Hepatocyte (in vitro differentiated cells): Measurements from ENCODE around the gene TRAF3IP1. TPM values are rescaled to one million over a fixed set of nuclear protein-coding genes. Genes with fewer than 3 reads are reported as not detected.

Experiments
- DNase-seq: peaks from one replicate; pipeline ENCODE4 v3.0.0-alpha.2; 2016; ENCODE audit warnings: low spot score
- H2AFZ ChIP-seq: fragments of 200-600 bp; sonication (generic); 2 replicates; pipeline ENCODE4 v1.6.0; 2016; ENCODE audit warnings: antibody characterized with exemption, mild to moderate bottlenecking
- H3K27ac ChIP-seq: fragments of 200-600 bp; sonication (generic); 2 replicates; pipeline ENCODE4 v1.5.1; 2016; ENCODE audit warnings: mild to moderate bottlenecking
- H3K27me3 ChIP-seq: fragments of 200-600 bp; sonication (generic); 2 replicates; pipeline ENCODE4 v1.6.1; 2016
- H3K36me3 ChIP-seq: fragments of 200-600 bp; sonication (generic); replicated peaks from 2 replicates; pipeline ENCODE4 v1.5.1; 2016; ENCODE audit warnings: low read depth; ENCODE audit not compliant: insufficient read depth
- H3K4me1 ChIP-seq: fragments of 200-600 bp; sonication (generic); 2 replicates; pipeline ENCODE4 v1.5.1; 2016; ENCODE audit warnings: mild to moderate bottlenecking, moderate library complexity; ENCODE audit not compliant: insufficient read depth
- H3K4me2 ChIP-seq: fragments of 200-600 bp; sonication (generic); 2 replicates; pipeline ENCODE4 v1.6.0; 2016
- H3K4me3 ChIP-seq: fragments of 200-600 bp; sonication (generic); 2 replicates; pipeline ENCODE4 v1.5.1; 2016; ENCODE audit warnings: mild to moderate bottlenecking
- H3K79me2 ChIP-seq: fragments of 200-600 bp; sonication (generic); 2 replicates; pipeline ENCODE4 v1.6.0; 2017; ENCODE audit warnings: mild to moderate bottlenecking
- H3K9me2 ChIP-seq: fragments of 200-600 bp; sonication (generic); replicated peaks from 2 replicates; pipeline ENCODE4 v1.6.0; 2017; ENCODE audit warnings: mild to moderate bottlenecking; ENCODE audit not compliant: insufficient read depth
- H3K9me3 ChIP-seq: fragments of 200-600 bp; sonication (generic); 2 replicates; pipeline ENCODE4 v1.5.1; 2016; ENCODE audit warnings: low read depth, mild to moderate bottlenecking
- H4K20me1 ChIP-seq: fragments of 200-600 bp; sonication (generic); 2 replicates; pipeline ENCODE4 v1.6.0; 2016; ENCODE audit warnings: mild to moderate bottlenecking; ENCODE audit not compliant: insufficient read depth, poor library complexity, severe bottlenecking
- CTCF ChIP-seq: fragments of 200-600 bp; sonication (generic); IDR thresholded peaks from 2 replicates; pipeline ENCODE4 v1.5.1; 2016; ENCODE audit warnings: antibody characterized with exemption, mild to moderate bottlenecking; ENCODE audit not compliant: poor library complexity
- EZH2 ChIP-seq: fragments of 200-600 bp; sonication (generic); IDR thresholded peaks from 2 replicates; pipeline ENCODE4 v1.6.1; 2016; ENCODE audit warnings: antibody characterized with exemption, mild to moderate bottlenecking, borderline replicate concordance
- EZH2phosphoT487 ChIP-seq: fragments of 200-600 bp; sonication (generic); IDR thresholded peaks from one replicate; pipeline ENCODE4 v1.6.1; 2018; ENCODE audit warnings: antibody characterized with exemption, mild to moderate bottlenecking, low read depth, moderate library complexity; ENCODE audit not compliant: unreplicated experiment, severe bottlenecking
- WGBS: methylation state at CpG from one replicate; pipeline ENCODE4 v1.1.6; 2016; ENCODE audit warnings: low lambda C conversion rate; ENCODE audit errors: missing lambda C conversion rate; 5-methylcytosine and 5-hydroxymethylcytosine counted together
- polyA plus RNA-seq: library from polyadenylated mRNA; unstranded; fragments of >200 nt; fragmentation: Nextera tagmentation; extraction: Ambion mirVana; gene quantifications from 2 replicates; pipeline ENCODE4 v1.2.1, GENCODE V29; 2016
- total RNA-seq: library from RNA; depleted of rRNA; stranded (reverse); fragments of >200 nt; gene quantifications from 2 replicates; pipeline ENCODE4 v1.2.3, GENCODE V29; 2014

The TRAF3IP1 gene
- total and polyA plus RNA-seq, 2 experiments from 2014 or later = 9.0 to 9.1 TPM

- Histone ChIP-seq H3K4me2 (no peak overlapping the region), H3K4me1 (peaks cover 28% of the 10 kb centered on the region), H4K20me1 (no peaks in the 10 kb centered on the region), H3K9me2 (no peaks in the 10 kb centered on the region), H3K27me3 (no peaks in the 10 kb centered on the region), H2AFZ (no peak overlapping the region), H3K4me3 (no peak overlapping the region), H3K9me3 (no peaks in the 10 kb centered on the region), H3K27ac (no peak overlapping the region), H3K79me2 (peaks cover 13% of the 10 kb centered on the region), H3K36me3 (no peaks in the 10 kb centered on the region)
- 94% methylated on average over 8 of the region's 8 CpGs for WGBS
- DNase-seq = no peak
- TF ChIP-seq EZH2 (no peak), EZH2phosphoT487 (no peak), CTCF (no peak)
Observed at GRCh38 chr2:238291550-238292281, 28.6 kb upstream of the TRAF3IP1 start.

- no peaks in the 10 kb centered on the region for H3K36me3 ChIP-seq
- peaks cover 20% of the 10 kb centered on the region for H3K4me1 ChIP-seq
- DNase-seq = no peak
- H3K27ac ChIP-seq = peak overlapping the region; percentile 22
- TF ChIP-seq EZH2phosphoT487 (no peak), EZH2 (no peak), CTCF (no peak)
- WGBS = 97% methylated on average over 9 of the region's 9 CpGs
- H3K9me2 ChIP-seq = no peaks in the 10 kb centered on the region
- H3K4me3 ChIP-seq = no peak overlapping the region
- H2AFZ ChIP-seq = no peak overlapping the region
- H3K9me3 ChIP-seq = no peaks in the 10 kb centered on the region
- no peaks in the 10 kb centered on the region for H3K79me2 ChIP-seq
- H3K27me3 ChIP-seq = no peaks in the 10 kb centered on the region
- no peaks in the 10 kb centered on the region for H4K20me1 ChIP-seq
- H3K4me2 ChIP-seq = no peak overlapping the region
Observed at GRCh38 chr2:238294046-238294392, 26.3 kb upstream of the TRAF3IP1 start.

- TF ChIP-seq CTCF = no peak
- WGBS = 73% methylated on average over 17 of the region's 17 CpGs
- Histone ChIP-seq H4K20me1 (no peaks in the 10 kb centered on the region), H3K79me2 (no peaks in the 10 kb centered on the region), H3K27me3 (no peaks in the 10 kb centered on the region), H3K4me3 (no peak overlapping the region), H3K9me3 (no peaks in the 10 kb centered on the region), H3K4me2 (peak overlapping the region; percentile 29), H3K9me2 (no peaks in the 10 kb centered on the region), H2AFZ (no peak overlapping the region), H3K4me1 (peaks cover 17% of the 10 kb centered on the region), H3K27ac (peak overlapping the region; percentile 22), H3K36me3 (no peaks in the 10 kb centered on the region)
- DNase-seq = peak; percentile 53
Observed at GRCh38 chr2:238294393-238295143, 25.8 kb upstream of the TRAF3IP1 start.
